ENCODE measurements around the gene SLC7A4. TPM values are rescaled to one million over a fixed set of nuclear protein-coding genes. Genes with fewer than 3 reads are reported as not detected.

SLC7A4 gene
- 1 to 10 TPM in 1 of 2 donors, under 1 TPM in 1; 0.31 to 3.0 TPM for total RNA-seq
- polyA plus RNA-seq (ENCODE audit: insufficient read length in 6 of 6): under 1 TPM; 0.14 to 0.41 (median 0.40) TPM
- long read RNA-seq, donor 1: 0 reads
- long read RNA-seq, donor 2: 0 reads
- long read RNA-seq, donor 3: 0 reads
- long read RNA-seq, donor 4, partial matches to known transcripts: 0 of 1 reads
- long read RNA-seq, donor 4, other reads (novel, unspliced or antisense): 0 of 1 reads
- long read RNA-seq, donor 5: 0 reads
- long read RNA-seq, donor 6: 0 reads
- long read RNA-seq, donor 7: 0 reads
- long read RNA-seq, donor 8: 0 reads
- long read RNA-seq, donor 9: 0 reads
- long read RNA-seq, donor 10, partial matches to known transcripts: 1 of 1 reads
- long read RNA-seq, donor 10, other reads (novel, unspliced or antisense): 0 of 1 reads
- long read RNA-seq, donor 11, partial matches to known transcripts: 0 of 2 reads
- long read RNA-seq, donor 11, other reads (novel, unspliced or antisense): 0 of 2 reads
- long read RNA-seq, donor 12: 0 reads

GRCh38 chr22:21032037-21032867, at the start of gene SLC7A4:
SLC7A4 (minus strand) TSS chr22:21032561; CDS start chr22:21031812, 749 bp downstream.
- Histone ChIP-seq H3K4me1 (peaks cover 5 to 6% of the 10 kb centered on the region in 2 donors), H3K9me3 (no peaks in the 10 kb centered on the region), H3K36me3 (no peaks in the 10 kb centered on the region), H3K27me3 (peaks cover 4 to 52% of the 10 kb centered on the region in 2 donors), H3K4me3 (peak within 1 kb of the TSS in 1 of 2 donors; percentile 13), H3K27ac (no peak within 1 kb of the TSS)
- no peak for TF ChIP-seq CTCF (IDR thresholded peaks at IDR 0.05)
- intact Hi-C loops (cut with DNase I): no loop called here
- DNase-seq (peak in 1 of 4 donors; percentile 81), ATAC-seq (peak; percentile 67)

GRCh38 chr22:21080435-21081137, 48.2 kb upstream of the SLC7A4 start:
- H3K36me3 ChIP-seq: no peaks in the 10 kb centered on the region
- no peak for ATAC-seq
- TF ChIP-seq CTCF (IDR thresholded peaks at IDR 0.05): no peak

GRCh38 chr22:21079493-21079892, 47.1 kb upstream of the SLC7A4 start:
- ATAC-seq (no peak), DNase-seq (no peak)
- H3K4me1 ChIP-seq: no peaks in the 10 kb centered on the region
- H3K4me3 ChIP-seq: no peak overlapping the region
- TF ChIP-seq CTCF (IDR thresholded peaks at IDR 0.05): no peak
- no peaks in the 10 kb centered on the region for H3K27me3 ChIP-seq
- no peaks in the 10 kb centered on the region for H3K36me3 ChIP-seq
- H3K27ac ChIP-seq: no peak overlapping the region
- intact Hi-C loops (cut with DNase I): no loop called here
- no peaks in the 10 kb centered on the region for H3K9me3 ChIP-seq

More at GRCh38 chr22:21080435-21081137, 48.2 kb upstream of the SLC7A4 start:
- Histone ChIP-seq H3K4me1 (no peaks in the 10 kb centered on the region), H3K27me3 (no peaks in the 10 kb centered on the region), H3K9me3 (no peaks in the 10 kb centered on the region), H3K27ac (no peak overlapping the region), H3K4me3 (no peak overlapping the region)
- intact Hi-C loops (cut with DNase I): no loop called here
- peak in 1 of 4 donors; percentile 71 for DNase-seq

- H3K4me3 ChIP-seq: no peak overlapping the region
- H3K9me3 ChIP-seq: no peaks in the 10 kb centered on the region
- DNase-seq: no peak
- H3K27ac ChIP-seq: no peak overlapping the region
- no peaks in the 10 kb centered on the region for H3K36me3 ChIP-seq
- no peak for ATAC-seq
- H3K27me3 ChIP-seq: no peaks in the 10 kb centered on the region
- TF ChIP-seq CTCF (IDR thresholded peaks at IDR 0.05): no peak
- intact Hi-C loops (cut with DNase I): no loop called here
- H3K4me1 ChIP-seq: no peaks in the 10 kb centered on the region
Observed at GRCh38 chr22:21078916-21079315, 46.6 kb upstream of the SLC7A4 start.
